ENCODE data around the gene RNF213. TPM values are rescaled to one million over a fixed set of nuclear protein-coding genes. Genes with fewer than 3 reads are reported as not detected.
"Not testable (repeated sequence)": the region's sequence is repeated elsewhere in the genome, so short reads cannot be mapped to it uniquely, and the experiment has no call there.

Gene RNF213
- total RNA-seq, 1 experiment from 2014 or later, result 28.6 TPM

- DNase-seq (ENCODE audit: low read depth), result no peak
Measured at GRCh38 chr17:80248894-80249710, 11.6 kb upstream of the RNF213 start.

GRCh38 chr17:80251966-80252365 lies 8.7 kb upstream of the RNF213 start:
- no peak for DNase-seq (ENCODE audit: low read depth)

GRCh38 chr17:80252871-80253270 lies 7.8 kb upstream of the RNF213 start:
- no peak for DNase-seq (ENCODE audit: low read depth)

- no peak for DNase-seq (ENCODE audit: low read depth)
Measured at GRCh38 chr17:80253631-80254395, 6.8 kb upstream of the RNF213 start.

- DNase-seq (ENCODE audit: low read depth), result peak; percentile 90
Measured at GRCh38 chr17:80254396-80255251, 6.0 kb upstream of the RNF213 start.

- no peak for DNase-seq (ENCODE audit: low read depth)
Measured at GRCh38 chr17:80256034-80256350, 4.7 kb upstream of the RNF213 start.

GRCh38 chr17:80257716-80258213 lies 2.9 kb upstream of the RNF213 start:
- DNase-seq (ENCODE audit: low read depth), result no peak

GRCh38 chr17:80258296-80258695 lies 2.4 kb upstream of the RNF213 start:
- not testable (repeated sequence) for DNase-seq (ENCODE audit: low read depth)

- DNase-seq (ENCODE audit: low read depth), result no peak
Measured at GRCh38 chr17:80259457-80260068, 1.1 kb upstream of the RNF213 start.

GRCh38 chr17:80260069-80260535 lies 550 bp upstream of the RNF213 start:
- peak; percentile 55 for DNase-seq (ENCODE audit: low read depth)

GRCh38 chr17:80261159-80261894 lies 675 bp downstream of the RNF213 start:
- peak; percentile 71 for DNase-seq (ENCODE audit: low read depth)

GRCh38 chr17:80261895-80262279 lies 1.2 kb downstream of the RNF213 start:
- DNase-seq (ENCODE audit: low read depth), result no peak

GRCh38 chr17:80262291-80262690 lies 1.6 kb downstream of the RNF213 start:
- DNase-seq (ENCODE audit: low read depth), result no peak

- DNase-seq (ENCODE audit: low read depth), result no peak
Measured at GRCh38 chr17:80262775-80263244, 2.2 kb downstream of the RNF213 start.

- DNase-seq (ENCODE audit: low read depth), result no peak
Measured at GRCh38 chr17:80263253-80264204, 2.9 kb downstream of the RNF213 start.

- DNase-seq (ENCODE audit: low read depth), result no peak
Measured at GRCh38 chr17:80264205-80265075, 3.8 kb downstream of the RNF213 start.

GRCh38 chr17:80265205-80266068 lies 4.8 kb downstream of the RNF213 start:
- no peak for DNase-seq (ENCODE audit: low read depth)

Measured in HT1080 (cell line).